BLaER1 treated with 17β-estradiol and CSF1 and Interleukin-3, amounts not matched to agents 10 nM and 100 nM (cell line): ENCODE data around the gene GDI2.
"Not testable (repeated sequence)": the region's sequence is repeated elsewhere in the genome, so short reads cannot be mapped to it uniquely, and the experiment has no call there.

Experiments used
- H3K27ac ChIP-seq, 11 experiments: shearing (Covaris generic); formaldehyde crosslinking; 2 replicates each; pipeline ENCODE4 v1.8.1; 2022
- H3K27me3 ChIP-seq, 11 experiments: shearing (Covaris generic); formaldehyde crosslinking; 2 replicates each; pipeline ENCODE4 v1.8.1; 2022
- H3K36me3 ChIP-seq, 11 experiments: shearing (Covaris generic); formaldehyde crosslinking; 2 replicates each; pipeline ENCODE4 v1.8.1; 2022
- H3K4me1 ChIP-seq, 10 experiments: shearing (Covaris generic); formaldehyde crosslinking; 2 replicates each; pipeline ENCODE4 v1.8.1; 2022
- H3K4me2 ChIP-seq, 11 experiments: shearing (Covaris generic); formaldehyde crosslinking; 2 replicates each; pipeline ENCODE4 v1.8.1; 2022
- H3K4me3 ChIP-seq, 10 experiments: shearing (Covaris generic); formaldehyde crosslinking; 2 replicates each; pipeline ENCODE4 v1.8.1; 2022
- H3K9ac ChIP-seq, 11 experiments: shearing (Covaris generic); formaldehyde crosslinking; 2 replicates each; pipeline ENCODE4 v1.8.1; 2022
- H3K9me3 ChIP-seq, 11 experiments: shearing (Covaris generic); formaldehyde crosslinking; replicated peaks in 1 of 11; 2 replicates each; pipeline ENCODE4 v1.8.1; 2022
- H4K20me1 ChIP-seq, 11 experiments: shearing (Covaris generic); formaldehyde crosslinking; 2 replicates each; pipeline ENCODE4 v1.8.1; 2022
- Cebpa-rat ChIP-seq, 11 experiments: shearing (Covaris generic); IDR thresholded peaks; 2 replicates each; pipeline ENCODE4 v1.8.1; 2022

Gene GDI2

DNA sequence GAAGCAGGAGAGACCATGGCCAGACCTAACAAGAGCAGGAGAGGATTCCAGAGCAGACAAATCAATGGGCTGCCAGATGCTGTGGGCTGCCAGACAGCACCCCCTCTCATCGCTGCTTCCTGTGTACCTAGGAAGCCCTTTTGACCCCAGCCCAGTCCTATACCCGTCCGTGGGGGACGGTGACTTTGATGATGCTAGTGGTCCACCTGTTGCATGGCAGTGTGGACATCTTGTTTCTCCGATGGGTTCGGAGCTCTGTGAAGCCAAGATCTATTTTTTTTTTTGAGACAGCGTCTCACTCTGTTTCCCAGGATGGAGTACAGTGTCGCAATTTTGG is 18.2 kb upstream of the GDI2 start:
- TF ChIP-seq Cebpa-rat (IDR thresholded peaks at IDR 0.05): no peak
- peak overlapping the region in 5 of 11 experiments; percentile 23 to 62 (median 56); a peak in 7 of 22 replicates for H3K27ac ChIP-seq
- no peaks in the 10 kb centered on the region for H4K20me1 ChIP-seq
- H3K4me2 ChIP-seq: peak overlapping the region in 10 of 11 experiments; percentile 25 to 79 (median 60); a peak in 17 of 22 replicates
- H3K9me3 ChIP-seq: no peaks in the 10 kb centered on the region
- H3K4me1 ChIP-seq: peaks cover 0 to 62% (median 35%) of the 10 kb centered on the region in 10 experiments; a peak in 16 of 20 replicates
- no peaks in the 10 kb centered on the region for H3K36me3 ChIP-seq
- H3K9ac ChIP-seq: peak overlapping the region in 3 of 11 experiments; percentile 33 to 56 (median 49); a peak in 4 of 22 replicates
- H3K27me3 ChIP-seq: no peaks in the 10 kb centered on the region
- H3K4me3 ChIP-seq: no peak overlapping the region

DNA sequence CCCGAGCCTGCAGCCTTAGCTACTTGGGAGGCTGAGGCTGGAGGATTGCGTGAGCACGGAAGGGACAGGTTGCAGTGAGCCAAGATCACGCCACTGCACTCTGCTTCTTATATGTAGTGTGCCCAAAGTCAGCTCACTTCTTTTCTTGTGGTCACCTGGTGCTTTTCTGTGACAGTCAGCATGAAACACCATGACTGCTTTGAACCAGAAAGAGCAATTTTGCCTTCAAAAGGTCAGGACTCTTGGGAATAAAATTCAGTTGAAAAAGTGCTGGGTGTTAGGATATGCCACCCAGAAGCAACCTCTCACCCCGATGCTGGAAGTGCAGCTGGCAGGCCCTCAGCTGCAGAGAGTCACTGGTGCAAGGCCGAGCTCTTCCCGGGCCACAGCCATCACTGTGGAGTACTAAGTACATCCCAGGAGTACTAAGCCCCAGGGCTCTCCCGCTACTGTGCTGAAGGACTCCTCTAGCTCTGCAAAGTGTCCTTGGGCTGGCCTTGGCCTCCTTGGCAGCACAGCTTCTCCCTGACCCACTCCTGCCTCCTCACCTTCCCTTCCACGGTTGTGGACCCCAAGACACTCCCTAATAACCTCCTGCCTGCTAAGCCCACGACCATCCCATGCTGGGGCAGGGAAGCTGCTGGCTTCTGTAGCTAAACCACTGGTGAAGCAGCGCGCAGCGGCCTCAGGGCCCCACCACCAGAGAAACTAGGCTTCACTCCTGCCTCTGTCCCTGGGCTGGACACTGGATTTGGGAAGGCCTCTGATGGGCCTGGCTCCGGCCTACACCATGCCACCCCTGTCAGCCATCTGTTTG is 17.6 kb upstream of the GDI2 start:
- Histone ChIP-seq H3K4me3 (no peak overlapping the region), H3K9ac (peak overlapping the region in 4 of 11 experiments; percentile 27 to 56 (median 41); a peak in 7 of 22 replicates), H3K9me3 (no peaks in the 10 kb centered on the region), H3K36me3 (no peaks in the 10 kb centered on the region), H4K20me1 (no peaks in the 10 kb centered on the region), H3K4me1 (peaks cover 0 to 62% (median 35%) of the 10 kb centered on the region in 10 experiments; a peak in 16 of 20 replicates), H3K27me3 (no peaks in the 10 kb centered on the region), H3K4me2 (peak overlapping the region in 10 of 11 experiments; percentile 25 to 79 (median 60); a peak in 18 of 22 replicates), H3K27ac (peak overlapping the region in 6 of 11 experiments; percentile 11 to 62 (median 48); a peak in 8 of 22 replicates)
- TF ChIP-seq Cebpa-rat (IDR thresholded peaks at IDR 0.05): no peak

DNA sequence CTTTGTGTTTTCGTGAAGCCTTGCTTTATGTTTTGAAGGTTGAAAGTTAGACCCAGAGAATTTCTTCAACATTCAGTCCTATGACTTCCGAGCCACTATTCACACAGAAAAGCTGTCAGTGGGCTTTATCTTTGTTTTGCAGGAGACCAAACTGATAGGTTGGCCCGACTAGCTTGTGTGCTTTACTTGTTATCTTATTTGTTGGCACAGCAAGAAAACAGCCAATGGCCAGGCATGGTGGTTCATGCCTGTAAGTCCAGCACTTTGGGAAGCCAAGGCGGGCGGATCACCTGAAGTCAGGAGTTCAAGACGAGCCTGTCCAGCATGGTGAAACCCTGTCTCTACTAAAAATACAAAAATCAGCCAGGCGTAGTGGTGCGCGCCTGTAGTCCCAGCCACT is 16.0 kb upstream of the GDI2 start:
- H3K9ac ChIP-seq: no peak overlapping the region
- H3K27ac ChIP-seq: no peak overlapping the region
- H3K4me2 ChIP-seq: peak overlapping the region in 4 of 11 experiments; percentile 74 to 79 (median 76); a peak in 5 of 22 replicates

DNA sequence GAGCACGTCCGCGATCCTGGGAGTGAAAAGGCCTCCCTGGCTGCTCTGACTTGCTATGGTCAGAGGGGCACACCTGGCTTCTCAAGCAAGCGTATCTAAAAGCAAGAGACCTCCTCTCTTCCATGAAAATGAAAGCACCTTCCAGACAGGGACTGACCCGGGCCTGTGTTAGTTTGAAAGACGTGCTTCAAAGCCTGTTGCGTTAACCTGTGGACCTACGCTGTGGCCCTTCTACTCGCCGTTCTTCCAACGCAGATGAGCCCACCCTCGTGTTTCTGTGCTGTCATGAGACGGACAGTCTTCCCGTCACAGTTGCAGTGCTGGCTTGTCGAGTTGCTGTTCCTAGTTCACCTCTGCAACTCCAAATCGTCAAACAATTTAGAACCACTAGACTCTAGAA is 15.5 kb upstream of the GDI2 start:
- H3K27me3 ChIP-seq: no peaks in the 10 kb centered on the region
- no peak for TF ChIP-seq Cebpa-rat (IDR thresholded peaks at IDR 0.05)

More for the DNA sequence above, 16.0 kb upstream of the GDI2 start:
- TF ChIP-seq Cebpa-rat (IDR thresholded peaks at IDR 0.05): no peak
- Histone ChIP-seq H3K4me1 (peaks cover 0 to 67% (median 43%) of the 10 kb centered on the region in 10 experiments; a peak in 16 of 20 replicates), H3K9me3 (no peaks in the 10 kb centered on the region), H3K36me3 (no peaks in the 10 kb centered on the region), H4K20me1 (no peaks in the 10 kb centered on the region), H3K4me3 (no peak overlapping the region), H3K27me3 (no peaks in the 10 kb centered on the region)

DNA sequence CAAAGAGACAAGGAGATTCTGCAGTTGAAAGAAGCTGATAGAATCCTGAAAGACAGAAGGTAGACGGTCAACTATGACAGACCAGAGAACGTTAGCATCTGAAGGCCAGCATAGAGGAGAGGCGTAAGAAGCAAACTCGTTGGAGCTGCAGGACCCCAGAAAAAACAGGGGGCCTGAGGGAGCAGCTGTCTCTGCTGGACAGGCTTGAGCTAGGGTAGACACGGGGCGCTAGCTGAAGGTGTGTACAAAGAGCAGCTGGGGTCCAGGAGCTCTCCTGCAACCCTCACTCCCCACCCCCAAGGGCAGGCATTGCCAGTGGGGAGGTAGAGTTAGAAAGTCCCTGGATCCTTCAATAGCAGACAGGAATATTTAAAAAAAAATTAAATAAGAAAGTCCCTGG is 14.6 kb upstream of the GDI2 start:
- Histone ChIP-seq H3K36me3 (no peaks in the 10 kb centered on the region), H3K4me3 (no peak overlapping the region), H3K9ac (no peak overlapping the region), H3K4me1 (peaks cover 0 to 53% (median 30%) of the 10 kb centered on the region in 10 experiments; a peak in 16 of 20 replicates), H3K27ac (no peak overlapping the region), H3K27me3 (no peaks in the 10 kb centered on the region), H3K9me3 (no peaks in the 10 kb centered on the region), H4K20me1 (no peaks in the 10 kb centered on the region), H3K4me2 (no peak overlapping the region; a peak in 1 of 22 replicates)
- TF ChIP-seq Cebpa-rat (IDR thresholded peaks at IDR 0.05): no peak

More for the DNA sequence above, 15.5 kb upstream of the GDI2 start:
- H3K27ac ChIP-seq: no peak overlapping the region
- H3K4me2 ChIP-seq: peak overlapping the region in 6 of 11 experiments; percentile 2 to 78 (median 26); a peak in 4 of 22 replicates
- no peaks in the 10 kb centered on the region for H3K9me3 ChIP-seq
- no peaks in the 10 kb centered on the region for H3K36me3 ChIP-seq
- no peaks in the 10 kb centered on the region for H4K20me1 ChIP-seq
- H3K9ac ChIP-seq: no peak overlapping the region
- H3K4me3 ChIP-seq: no peak overlapping the region
- H3K4me1 ChIP-seq: peaks cover 0 to 62% (median 39%) of the 10 kb centered on the region in 10 experiments; a peak in 16 of 20 replicates

DNA sequence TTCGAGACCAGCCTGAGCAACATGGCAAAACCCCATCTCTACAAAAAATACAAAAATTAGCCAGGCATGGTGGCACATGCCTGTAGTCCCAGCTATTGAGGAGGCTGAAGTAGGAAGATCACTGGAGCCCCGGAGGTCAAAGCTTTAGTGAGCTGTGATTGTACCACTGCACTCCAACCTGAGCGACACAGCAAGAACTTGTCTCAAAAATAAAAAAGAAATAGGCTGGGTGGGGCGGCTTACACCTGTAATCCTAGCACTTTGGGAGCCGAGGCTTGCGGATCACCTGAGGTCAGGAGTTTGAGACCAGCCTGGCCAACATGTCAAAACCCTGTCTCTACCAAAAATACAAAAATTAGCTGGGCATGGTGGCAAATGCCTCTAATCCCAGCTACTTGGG is 13.3 kb upstream of the GDI2 start:
- H3K4me1 ChIP-seq: peaks cover 0 to 40% (median 24%) of the 10 kb centered on the region in 10 experiments; a peak in 16 of 20 replicates
- H3K27me3 ChIP-seq, H4K20me1 ChIP-seq, H3K9ac ChIP-seq, H3K4me2 ChIP-seq, H3K4me3 ChIP-seq, H3K36me3 ChIP-seq, H3K9me3 ChIP-seq, H3K27ac ChIP-seq: not testable (repeated sequence)

DNA sequence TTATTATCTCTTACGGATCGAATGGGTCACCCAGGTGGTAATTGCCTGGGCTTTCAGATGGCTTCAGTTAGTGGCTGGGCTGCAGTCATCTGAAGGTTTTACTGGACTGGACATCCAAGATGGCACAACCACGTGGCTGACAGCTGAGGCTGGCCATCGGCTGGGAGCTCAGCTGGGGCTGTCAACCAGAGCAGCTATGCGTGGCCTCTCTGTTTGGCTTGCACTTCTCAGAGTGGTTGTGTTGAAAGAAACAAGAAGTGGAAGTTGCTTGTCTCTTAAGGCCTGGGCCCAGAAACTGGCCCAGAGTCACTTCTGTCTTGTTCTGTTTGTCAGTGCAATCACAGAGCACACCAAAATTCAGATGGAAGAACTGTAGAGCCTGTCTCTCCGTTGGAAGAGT is 5.7 kb upstream of the GDI2 start:
- no peaks in the 10 kb centered on the region for H4K20me1 ChIP-seq
- H3K9ac ChIP-seq: no peak overlapping the region
- H3K9me3 ChIP-seq: no peaks in the 10 kb centered on the region
- H3K4me2 ChIP-seq: peak overlapping the region; percentile 3 to 98 (median 61); a peak in 14 of 22 replicates
- no peak overlapping the region for H3K4me3 ChIP-seq
- no peaks in the 10 kb centered on the region; a peak in 1 of 22 replicates for H3K36me3 ChIP-seq
- H3K27ac ChIP-seq: 0 out of 22 replicates have a peak overlapping the region, but pooled peaks of 1 of the 11 experiments have one; percentile 1
- H3K4me1 ChIP-seq: peaks cover 50 to 56% (median 52%) of the 10 kb centered on the region in 10 experiments
- TF ChIP-seq Cebpa-rat (IDR thresholded peaks at IDR 0.05): no peak
- H3K27me3 ChIP-seq: no peaks in the 10 kb centered on the region

DNA sequence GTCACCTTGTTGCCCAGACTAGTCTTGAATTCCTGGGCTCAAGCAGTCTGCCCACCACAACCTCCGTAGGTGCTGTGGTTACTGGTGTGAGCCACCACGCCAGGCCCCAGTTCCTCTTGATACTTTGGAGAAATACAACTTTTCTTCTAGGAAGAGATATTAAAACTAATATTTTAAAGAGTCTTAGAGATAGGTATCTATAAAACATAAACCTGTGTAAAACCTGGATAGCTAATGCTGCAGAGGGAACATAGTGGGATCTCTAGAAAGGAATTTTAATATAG is 4.8 kb upstream of the GDI2 start:
- Histone ChIP-seq H3K4me1 (peaks cover 50 to 56% (median 52%) of the 10 kb centered on the region in 10 experiments), H3K4me2 (peak overlapping the region; percentile 50 to 98 (median 88)), H3K36me3 (no peaks in the 10 kb centered on the region; a peak in 1 of 22 replicates), H3K9ac (no peak overlapping the region), H3K4me3 (no peak overlapping the region), H3K9me3 (no peaks in the 10 kb centered on the region), H3K27ac (peak overlapping the region in 9 of 11 experiments; percentile 8 to 58 (median 35); a peak in 14 of 22 replicates), H4K20me1 (peaks cover 0 to under 1% (median 0%) of the 10 kb centered on the region in 11 experiments; a peak in 1 of 22 replicates), H3K27me3 (no peaks in the 10 kb centered on the region)
- no peak for TF ChIP-seq Cebpa-rat (IDR thresholded peaks at IDR 0.05)

DNA sequence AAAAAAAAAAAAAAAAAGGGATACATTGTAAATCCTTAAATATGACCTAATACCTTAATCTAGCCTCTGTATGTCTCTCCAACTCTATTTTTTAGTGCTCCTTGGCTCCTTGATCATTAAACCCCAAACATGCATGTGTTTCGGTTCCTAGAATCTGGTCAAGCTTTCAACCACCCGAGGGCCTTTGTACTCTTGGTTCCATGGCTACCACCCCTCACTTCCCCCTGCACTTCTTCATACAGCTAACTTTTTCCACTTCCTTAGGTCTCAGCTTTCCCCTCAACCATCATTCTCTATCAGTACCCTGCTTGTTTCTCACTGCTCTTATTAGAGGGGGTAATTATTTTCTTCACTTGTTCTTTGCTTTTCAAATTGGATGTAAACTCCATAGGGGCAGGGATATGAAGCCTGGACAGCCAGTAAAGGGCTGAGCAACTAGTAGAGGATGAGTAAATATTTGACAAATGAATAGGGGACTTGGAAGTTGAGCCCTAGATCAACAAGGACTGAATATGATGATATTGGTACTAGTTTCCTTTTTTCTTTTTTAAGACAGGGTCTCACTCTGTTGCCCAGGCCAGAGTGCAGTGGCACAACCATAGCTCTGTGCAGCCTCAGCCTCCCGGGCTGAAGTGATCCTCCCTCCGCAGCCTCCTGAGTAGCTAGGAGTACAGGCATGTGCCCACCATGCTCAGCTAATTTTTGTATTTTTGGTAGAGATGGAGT is 4.3 kb upstream of the GDI2 start:
- TF ChIP-seq Cebpa-rat (IDR thresholded peaks at IDR 0.05): no peak
- Histone ChIP-seq H3K27ac (peak overlapping the region in 10 of 11 experiments; percentile 8 to 58 (median 28); a peak in 15 of 22 replicates), H3K27me3 (no peaks in the 10 kb centered on the region), H3K36me3 (no peaks in the 10 kb centered on the region; a peak in 1 of 22 replicates), H3K9ac (no peak overlapping the region), H3K4me2 (peak overlapping the region; percentile 50 to 98 (median 88)), H3K4me3 (no peak overlapping the region), H4K20me1 (peaks cover under 1 to 5% (median 3%) of the 10 kb centered on the region in 11 experiments; a peak in 12 of 22 replicates), H3K4me1 (peaks cover 50 to 56% (median 52%) of the 10 kb centered on the region in 10 experiments), H3K9me3 (no peaks in the 10 kb centered on the region)
